Measurements from ENCODE around the gene PAK5.
"Not testable (repeated sequence)": the region's sequence is repeated elsewhere in the genome, so short reads cannot be mapped to it uniquely, and the experiment has no call there.

Gene PAK5

GRCh38 chr20:9685011-9685410 is 153.9 kb downstream of the PAK5 start:
- DNase-seq (ENCODE audit: low read depth), result no peak

GRCh38 chr20:9677100-9677623 is 161.7 kb downstream of the PAK5 start:
- no peak for DNase-seq (ENCODE audit: low read depth)

- no peak for DNase-seq (ENCODE audit: low read depth)
Observed at GRCh38 chr20:9672981-9673380, 165.9 kb downstream of the PAK5 start.

- no peak for DNase-seq (ENCODE audit: low read depth)
Observed at GRCh38 chr20:9672027-9672426, 166.8 kb downstream of the PAK5 start.

- DNase-seq (ENCODE audit: low read depth), result no peak
Observed at GRCh38 chr20:9668381-9668780, 170.5 kb downstream of the PAK5 start.

GRCh38 chr20:9663423-9663822 is 175.5 kb downstream of the PAK5 start:
- no peak for DNase-seq (ENCODE audit: low read depth)

GRCh38 chr20:9660236-9660868 is 178.5 kb downstream of the PAK5 start:
- no peak for DNase-seq (ENCODE audit: low read depth)

- no peak for DNase-seq (ENCODE audit: low read depth)
Observed at GRCh38 chr20:9647741-9648140, 191.1 kb downstream of the PAK5 start.

GRCh38 chr20:9646375-9646774 is 192.5 kb downstream of the PAK5 start:
- DNase-seq (ENCODE audit: low read depth), result no peak

- no peak for DNase-seq (ENCODE audit: low read depth)
Observed at GRCh38 chr20:9642882-9643281, 196.0 kb downstream of the PAK5 start.

GRCh38 chr20:9641499-9642000 is 197.3 kb downstream of the PAK5 start:
- not testable (repeated sequence) for DNase-seq (ENCODE audit: low read depth)

GRCh38 chr20:9637889-9638288 is 201.0 kb downstream of the PAK5 start:
- DNase-seq (ENCODE audit: low read depth), result no peak

GRCh38 chr20:9635750-9636149 is 203.1 kb downstream of the PAK5 start:
- DNase-seq (ENCODE audit: low read depth), result no peak

GRCh38 chr20:9634327-9634726 is 204.5 kb downstream of the PAK5 start:
- DNase-seq (ENCODE audit: low read depth), result no peak

GRCh38 chr20:9632991-9633390 is 205.9 kb downstream of the PAK5 start:
- no peak for DNase-seq (ENCODE audit: low read depth)

GRCh38 chr20:9632265-9632664 is 206.6 kb downstream of the PAK5 start:
- no peak for DNase-seq (ENCODE audit: low read depth)

GRCh38 chr20:9630554-9630953 is 208.3 kb downstream of the PAK5 start:
- DNase-seq (ENCODE audit: low read depth), result no peak

GRCh38 chr20:9629831-9630230 is 209.0 kb downstream of the PAK5 start:
- DNase-seq (ENCODE audit: low read depth), result no peak

GRCh38 chr20:9628589-9628988 is 210.3 kb downstream of the PAK5 start:
- DNase-seq (ENCODE audit: low read depth), result no peak

- no peak for DNase-seq (ENCODE audit: low read depth)
Observed at GRCh38 chr20:9628141-9628540, 210.7 kb downstream of the PAK5 start.

- DNase-seq (ENCODE audit: low read depth), result no peak
Observed at GRCh38 chr20:9627219-9627618, 211.7 kb downstream of the PAK5 start.

GRCh38 chr20:9626357-9626756 is 212.5 kb downstream of the PAK5 start:
- no peak for DNase-seq (ENCODE audit: low read depth)

- no peak for DNase-seq (ENCODE audit: low read depth)
Observed at GRCh38 chr20:9617940-9618339, 220.9 kb downstream of the PAK5 start.

GRCh38 chr20:9616833-9617461 is 221.9 kb downstream of the PAK5 start:
- DNase-seq (ENCODE audit: low read depth), result peak; percentile 9
